GM23338 (cell line): ENCODE results near the gene METTL14. TPM values are rescaled to one million over a fixed set of nuclear protein-coding genes. Genes with fewer than 3 reads are reported as not detected.

ENCODE experiments used
- ATAC-seq: fragments of 200-7000 bp; cut with Tn5 transposase; 3 replicates; pipeline ENCODE4 v1.9.1; 2020
- DNase-seq: peaks from one replicate; pipeline ENCODE4 v3.0.0-alpha.2; 2015; ENCODE audit warnings: low spot score
- H2AFZ ChIP-seq: fragments of 200-600 bp; sonication (generic); 2 replicates; pipeline ENCODE4 v1.8.0; 2016; ENCODE audit warnings: antibody characterized with exemption, mild to moderate bottlenecking, moderate library complexity
- H3F3A ChIP-seq: fragments of 200-600 bp; sonication (generic); replicated peaks from 2 replicates; pipeline ENCODE4 v1.8.0; 2017; ENCODE audit warnings: antibody characterized with exemption, mixed run types, low read depth
- H3K27ac ChIP-seq: fragments of 200-600 bp; sonication (generic); 2 replicates; pipeline ENCODE4 v1.6.1; 2016; ENCODE audit warnings: low read depth
- H3K27me3 ChIP-seq: fragments of 200-600 bp; sonication (generic); 2 replicates; pipeline ENCODE4 v1.8.0; 2016; ENCODE audit warnings: mild to moderate bottlenecking, mixed run types, moderate library complexity; ENCODE audit not compliant: insufficient read depth
- H3K36me3 ChIP-seq: fragments of 200-600 bp; sonication (generic); 2 replicates; pipeline ENCODE4 v1.8.0; 2016; ENCODE audit warnings: mild to moderate bottlenecking; ENCODE audit not compliant: insufficient read depth
- H3K4me1 ChIP-seq: fragments of 200-600 bp; sonication (generic); 2 replicates; pipeline ENCODE4 v1.8.0; 2016; ENCODE audit warnings: mild to moderate bottlenecking, moderate library complexity; ENCODE audit not compliant: insufficient read depth
- H3K4me2 ChIP-seq: fragments of 200-600 bp; sonication (generic); 2 replicates; pipeline ENCODE4 v1.7.1; 2017; ENCODE audit warnings: mixed run types
- H3K4me3 ChIP-seq: fragments of 200-600 bp; sonication (generic); 2 replicates; pipeline ENCODE4 v1.6.1; 2016; ENCODE audit warnings: mixed run types
- H3K79me2 ChIP-seq: fragments of 200-600 bp; sonication (generic); replicated peaks from 2 replicates; pipeline ENCODE4 v1.8.0; 2017; ENCODE audit warnings: mild to moderate bottlenecking; ENCODE audit not compliant: insufficient read depth
- H3K9me2 ChIP-seq: fragments of 200-600 bp; sonication (generic); 2 replicates; pipeline ENCODE4 v1.8.0; 2017; ENCODE audit not compliant: insufficient read depth
- H4K20me1 ChIP-seq: fragments of 200-600 bp; sonication (generic); replicated peaks from 2 replicates; pipeline ENCODE4 v1.8.0; 2017; ENCODE audit warnings: mild to moderate bottlenecking; ENCODE audit not compliant: insufficient read depth
- H3K27ac Mint-ChIP-seq: 2 replicates; pipeline ENCODE4 v1.8.0; 2020; ENCODE audit warnings: inconsistent platforms, mild to moderate bottlenecking, moderate library complexity, mixed read lengths
- H3K27me3 Mint-ChIP-seq: 3 replicates; pipeline ENCODE4 v1.8.0; 2022; ENCODE audit warnings: low read depth, mild to moderate bottlenecking, moderate library complexity, mixed read lengths, inconsistent platforms; ENCODE audit not compliant: insufficient read depth, poor library complexity
- H3K36me3 Mint-ChIP-seq: 3 replicates; pipeline ENCODE4 v1.8.0; 2021; ENCODE audit warnings: low read depth, mild to moderate bottlenecking, inconsistent platforms, moderate library complexity, mixed read lengths
- H3K4me1 Mint-ChIP-seq: 3 replicates; pipeline ENCODE4 v1.8.0; 2020; ENCODE audit warnings: mild to moderate bottlenecking, inconsistent platforms, mixed read lengths
- H3K4me3 Mint-ChIP-seq: 3 replicates; pipeline ENCODE4 v1.8.0; 2021; ENCODE audit warnings: moderate library complexity, mild to moderate bottlenecking, inconsistent platforms, mixed read lengths
- H3K9me3 Mint-ChIP-seq: 3 replicates; pipeline ENCODE4 v1.8.0; 2020; ENCODE audit warnings: moderate library complexity, mild to moderate bottlenecking, inconsistent platforms, mixed read lengths
- CREB1 ChIP-seq: fragments of 250-450 bp; sonication (Bioruptor Pico); IDR thresholded peaks from 2 replicates; pipeline ENCODE4 v1.5.0; 2020; ENCODE audit warnings: low read depth, mild to moderate bottlenecking, moderate library complexity
- CTCF ChIP-seq, 2 experiments: fragments of 200-600 bp in 1 of 2; sonication (generic) in 1 of 2; conservative IDR thresholded peaks; 2 replicates each; pipeline versions ENCODE4 v1.5.1 to v1.6.1; 2016 to 2017; ENCODE audit warnings: antibody characterized with exemption in 2 of 2, low read depth in 2 of 2, mild to moderate bottlenecking in 2 of 2, moderate library complexity in 1 of 2
- ETS1 ChIP-seq: IDR thresholded peaks from 2 replicates; pipeline ENCODE4 v1.6.1; 2016; ENCODE audit warnings: antibody characterized with exemption
- EZH2 ChIP-seq: fragments of 200-600 bp; sonication (generic); IDR thresholded peaks from one replicate; pipeline ENCODE4 v1.8.0; 2017; ENCODE audit warnings: antibody characterized with exemption, mild to moderate bottlenecking, low read depth; ENCODE audit not compliant: unreplicated experiment
- EZH2phosphoT487 ChIP-seq: fragments of 200-600 bp; sonication (generic); IDR thresholded peaks from one replicate; pipeline ENCODE4 v1.8.1; 2018; ENCODE audit warnings: antibody characterized with exemption; ENCODE audit not compliant: unreplicated experiment
- JUNB ChIP-seq: IDR thresholded peaks from one replicate; pipeline ENCODE4 v1.6.1; 2016; ENCODE audit warnings: antibody characterized with exemption; ENCODE audit not compliant: unreplicated experiment
- NANOG ChIP-seq: IDR thresholded peaks from 2 replicates; pipeline ENCODE4 v1.6.1; 2016; ENCODE audit warnings: antibody characterized with exemption, borderline replicate concordance
- POLR2AphosphoS5 ChIP-seq: IDR thresholded peaks from 2 replicates; pipeline ENCODE4 v1.6.1; 2016; ENCODE audit warnings: antibody characterized with exemption, low read depth
- REST ChIP-seq: IDR thresholded peaks from one replicate; pipeline ENCODE4 v1.6.1; 2018; ENCODE audit warnings: antibody characterized with exemption; ENCODE audit not compliant: unreplicated experiment
- STAT1 ChIP-seq: IDR thresholded peaks from one replicate; pipeline ENCODE4 v1.6.1; 2016; ENCODE audit warnings: antibody characterized with exemption; ENCODE audit not compliant: unreplicated experiment
- ZNF114 ChIP-seq: fragments of 250-450 bp; sonication (Bioruptor Pico); IDR thresholded peaks from 2 replicates; pipeline ENCODE4 v1.5.0; 2020; ENCODE audit warnings: mild to moderate bottlenecking, moderate library complexity
- ZNF331 ChIP-seq: fragments of 250-450 bp; sonication (Bioruptor Pico); IDR thresholded peaks from 2 replicates; pipeline ENCODE4 v1.5.0; 2020; ENCODE audit warnings: low read depth, mild to moderate bottlenecking, moderate library complexity
- ZNF462 ChIP-seq: fragments of 250-450 bp; sonication (Bioruptor Pico); IDR thresholded peaks from 2 replicates; pipeline ENCODE4 v1.5.0; 2020; ENCODE audit warnings: mild to moderate bottlenecking, moderate library complexity
- polyA plus RNA-seq: library from polyadenylated mRNA; unstranded; fragments of >200 nt; fragmentation: Nextera tagmentation; extraction: Ambion mirVana; gene quantifications from 2 replicates; pipeline ENCODE4 v1.2.1, GENCODE V29; 2016
- total RNA-seq: library from RNA; depleted of rRNA; stranded (reverse); fragments of >200 nt; shearing (Covaris generic); gene quantifications from 2 replicates; pipeline ENCODE4 v1.2.3, GENCODE V29; 2014

The METTL14 gene
- total and polyA plus RNA-seq, 2 experiments from 2014 or later: 39.3 to 56.8 TPM

- Mint-ChIP-seq H3K4me3 (no peak overlapping the region), H3K36me3 (peaks cover 29% of the 10 kb centered on the region), H3K4me1 (peaks cover 6% of the 10 kb centered on the region; the same call in 2 of the 3 replicates), H3K27ac (no peak overlapping the region), H3K27me3 (no peaks in the 10 kb centered on the region), H3K9me3 (no peaks in the 10 kb centered on the region)
- H3K4me2 ChIP-seq: no peak overlapping the region
- H3K27me3 ChIP-seq: no peaks in the 10 kb centered on the region
- no peaks in the 10 kb centered on the region; the same call in 1 of the 2 replicates for H4K20me1 ChIP-seq
- ATAC-seq (no peak), DNase-seq (no peak)
- H3K9me2 ChIP-seq: no peaks in the 10 kb centered on the region
- H3K36me3 ChIP-seq: peaks cover 28% of the 10 kb centered on the region; the same call in 1 of the 2 replicates
- H2AFZ ChIP-seq: no peak overlapping the region
- no peak overlapping the region for H3K27ac ChIP-seq
- TF ChIP-seq ZNF462 (CRISPR knock-in tag): no peak
- no peak for TF ChIP-seq JUNB
- no peak for TF ChIP-seq ZNF331
- TF ChIP-seq EZH2: no peak
- no peak for TF ChIP-seq EZH2phosphoT487
- no peak for TF ChIP-seq ETS1
- no peak for TF ChIP-seq POLR2AphosphoS5
- no peak for TF ChIP-seq NANOG
- TF ChIP-seq CREB1 (CRISPR knock-in tag): no peak
- no peak for TF ChIP-seq CTCF (conservative IDR thresholded peaks at IDR 0.05; ENCODE audit: low read depth in 2 of 2)
- TF ChIP-seq ZNF114 (CRISPR knock-in tag): no peak
- TF ChIP-seq REST: no peak
- no peak for TF ChIP-seq STAT1
- H3F3A ChIP-seq: no peaks in the 10 kb centered on the region; the same call in none of the 2 replicates
- no peak overlapping the region for H3K4me3 ChIP-seq
- no peaks in the 10 kb centered on the region for H3K4me1 ChIP-seq
- no peaks in the 10 kb centered on the region for H3K79me2 ChIP-seq
Measured at GRCh38 chr4:118749347-118749988, 64.3 kb downstream of the METTL14 start.
